ENCODE data around the gene UNC5C.

DNA sequence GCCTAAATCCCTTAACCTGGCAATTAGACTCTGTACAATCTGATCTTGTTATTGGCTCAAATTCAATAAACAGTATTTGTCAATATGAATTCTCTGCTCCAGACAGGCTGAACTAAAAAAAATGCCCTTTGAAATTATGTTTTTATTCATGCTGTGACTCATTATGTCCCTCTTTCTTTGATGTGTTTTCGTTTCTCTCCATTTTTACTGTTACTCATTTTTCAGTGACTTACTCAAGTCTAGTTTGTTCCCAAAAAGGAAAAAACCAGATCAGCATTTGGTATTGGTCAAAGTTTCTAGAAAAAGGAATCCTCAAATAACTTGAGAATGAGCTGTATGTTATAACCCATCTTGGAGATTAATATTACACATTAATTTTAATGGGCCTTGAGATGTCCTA is 40.4 kb downstream of the UNC5C start:
- TF ChIP-seq, protein P1, sequence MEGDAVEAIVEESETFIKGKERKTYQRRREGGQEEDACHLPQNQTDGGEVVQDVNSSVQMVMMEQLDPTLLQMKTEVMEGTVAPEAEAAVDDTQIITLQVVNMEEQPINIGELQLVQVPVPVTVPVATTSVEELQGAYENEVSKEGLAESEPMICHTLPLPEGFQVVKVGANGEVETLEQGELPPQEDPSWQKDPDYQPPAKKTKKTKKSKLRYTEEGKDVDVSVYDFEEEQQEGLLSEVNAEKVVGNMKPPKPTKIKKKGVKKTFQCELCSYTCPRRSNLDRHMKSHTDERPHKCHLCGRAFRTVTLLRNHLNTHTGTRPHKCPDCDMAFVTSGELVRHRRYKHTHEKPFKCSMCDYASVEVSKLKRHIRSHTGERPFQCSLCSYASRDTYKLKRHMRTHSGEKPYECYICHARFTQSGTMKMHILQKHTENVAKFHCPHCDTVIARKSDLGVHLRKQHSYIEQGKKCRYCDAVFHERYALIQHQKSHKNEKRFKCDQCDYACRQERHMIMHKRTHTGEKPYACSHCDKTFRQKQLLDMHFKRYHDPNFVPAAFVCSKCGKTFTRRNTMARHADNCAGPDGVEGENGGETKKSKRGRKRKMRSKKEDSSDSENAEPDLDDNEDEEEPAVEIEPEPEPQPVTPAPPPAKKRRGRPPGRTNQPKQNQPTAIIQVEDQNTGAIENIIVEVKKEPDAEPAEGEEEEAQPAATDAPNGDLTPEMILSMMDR (IDR thresholded peaks at IDR 0.05): no peak
- no peak for TF ChIP-seq POLR2A (IDR thresholded peaks at IDR 0.05)

Measured in uterus (tissue), 2 donors.